NOMO-1 treated with dmso at 0.1 percent for 144 hours (cell line): Measurements from ENCODE around the gene DDX50.
"Not testable (repeated sequence)": the region's sequence is repeated elsewhere in the genome, so short reads cannot be mapped to it uniquely, and the experiment has no call there.

ENCODE experiments used
- DNase-seq: peaks from one replicate; lab custom pipeline; 2025; ENCODE audit not compliant: unreplicated experiment; lab: John Stamatoyannopoulos, UW

The DDX50 gene, protein sequence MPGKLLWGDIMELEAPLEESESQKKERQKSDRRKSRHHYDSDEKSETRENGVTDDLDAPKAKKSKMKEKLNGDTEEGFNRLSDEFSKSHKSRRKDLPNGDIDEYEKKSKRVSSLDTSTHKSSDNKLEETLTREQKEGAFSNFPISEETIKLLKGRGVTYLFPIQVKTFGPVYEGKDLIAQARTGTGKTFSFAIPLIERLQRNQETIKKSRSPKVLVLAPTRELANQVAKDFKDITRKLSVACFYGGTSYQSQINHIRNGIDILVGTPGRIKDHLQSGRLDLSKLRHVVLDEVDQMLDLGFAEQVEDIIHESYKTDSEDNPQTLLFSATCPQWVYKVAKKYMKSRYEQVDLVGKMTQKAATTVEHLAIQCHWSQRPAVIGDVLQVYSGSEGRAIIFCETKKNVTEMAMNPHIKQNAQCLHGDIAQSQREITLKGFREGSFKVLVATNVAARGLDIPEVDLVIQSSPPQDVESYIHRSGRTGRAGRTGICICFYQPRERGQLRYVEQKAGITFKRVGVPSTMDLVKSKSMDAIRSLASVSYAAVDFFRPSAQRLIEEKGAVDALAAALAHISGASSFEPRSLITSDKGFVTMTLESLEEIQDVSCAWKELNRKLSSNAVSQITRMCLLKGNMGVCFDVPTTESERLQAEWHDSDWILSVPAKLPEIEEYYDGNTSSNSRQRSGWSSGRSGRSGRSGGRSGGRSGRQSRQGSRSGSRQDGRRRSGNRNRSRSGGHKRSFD

DNA sequence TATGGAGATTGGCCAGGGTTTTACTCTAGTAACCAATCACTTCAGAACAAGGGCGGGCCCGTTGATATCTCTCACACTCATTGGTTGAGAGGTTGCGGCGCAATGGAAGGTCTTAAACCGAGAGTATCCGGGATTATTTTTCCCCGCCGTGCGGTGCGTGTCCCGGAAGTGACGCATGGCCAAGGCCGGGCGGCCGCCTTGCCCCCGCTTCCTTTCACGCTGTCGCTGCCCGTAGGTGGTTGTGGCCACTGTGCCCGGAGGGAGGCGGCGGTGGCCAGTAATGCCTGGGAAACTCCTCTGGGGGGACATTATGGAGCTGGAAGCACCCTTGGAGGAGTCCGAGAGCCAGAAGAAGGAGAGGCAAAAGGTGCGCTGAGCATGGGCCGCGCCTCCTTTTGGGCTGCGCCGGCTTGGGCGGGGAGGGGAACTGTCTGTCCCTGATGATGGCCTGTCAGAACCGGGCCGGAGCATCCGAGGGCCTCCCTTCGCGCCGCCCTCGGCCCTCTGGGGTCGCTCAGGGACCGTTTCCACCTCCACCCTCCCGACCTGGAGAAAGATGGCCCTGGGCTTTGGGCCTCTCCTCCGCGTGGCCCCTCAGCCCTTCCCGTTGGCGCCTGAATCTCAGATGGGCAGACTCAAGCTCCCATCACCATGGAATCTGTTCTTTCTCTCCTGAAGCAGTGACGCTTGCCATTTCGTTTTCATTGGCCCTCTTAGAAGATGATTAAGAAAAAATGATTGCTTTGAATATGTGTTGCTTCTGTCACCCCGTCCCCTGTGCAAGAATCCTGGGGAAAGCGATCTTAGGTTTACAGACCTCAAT is at the start of gene DDX50:
DDX50 (plus strand) TSS at position 211 of the 823 bp plus-strand sequence; CDS start at position 281, 70 bp downstream.
- peak; percentile 96 for DNase-seq

DNA sequence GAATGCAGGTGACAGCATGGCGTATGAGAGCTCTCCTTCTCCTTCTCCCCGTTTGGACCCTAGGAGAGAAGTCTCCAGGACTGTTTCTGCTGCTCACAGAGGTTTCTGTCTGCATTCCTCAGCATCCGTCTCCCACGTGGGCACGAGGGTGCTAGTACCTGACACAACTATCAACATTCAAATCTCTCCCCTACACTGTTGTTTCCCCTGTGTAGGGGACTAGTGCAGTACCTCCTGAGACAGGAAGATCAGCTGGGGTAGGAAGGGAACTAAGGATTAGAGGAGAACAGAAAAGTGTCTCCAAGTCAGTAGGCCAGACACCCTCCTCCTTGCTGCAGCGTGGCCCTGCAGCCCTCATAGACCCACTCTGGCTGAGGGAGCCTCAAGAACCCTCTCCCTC is 44.8 kb upstream of the DDX50 start:
- DNase-seq = no peak

DNA sequence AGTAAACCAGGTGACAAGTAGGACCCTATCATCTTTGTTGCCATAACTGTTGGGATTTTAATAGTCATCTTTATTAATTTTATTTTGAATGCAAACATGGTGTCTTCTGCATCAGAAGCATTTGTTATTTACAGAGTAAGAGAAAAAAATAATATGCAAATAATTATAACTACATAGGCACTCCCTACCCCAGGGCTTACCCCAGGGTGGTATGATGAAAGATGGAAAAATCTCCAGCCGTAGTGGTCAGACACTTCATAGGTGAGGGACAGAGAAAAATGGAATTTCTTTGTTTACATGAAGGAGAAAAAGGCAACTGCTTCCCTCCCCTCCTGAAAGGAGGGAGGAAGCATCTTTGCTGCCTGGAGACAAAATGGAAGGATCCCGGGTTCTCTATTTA is 44.1 kb upstream of the DDX50 start:
- no peak for DNase-seq

DNA sequence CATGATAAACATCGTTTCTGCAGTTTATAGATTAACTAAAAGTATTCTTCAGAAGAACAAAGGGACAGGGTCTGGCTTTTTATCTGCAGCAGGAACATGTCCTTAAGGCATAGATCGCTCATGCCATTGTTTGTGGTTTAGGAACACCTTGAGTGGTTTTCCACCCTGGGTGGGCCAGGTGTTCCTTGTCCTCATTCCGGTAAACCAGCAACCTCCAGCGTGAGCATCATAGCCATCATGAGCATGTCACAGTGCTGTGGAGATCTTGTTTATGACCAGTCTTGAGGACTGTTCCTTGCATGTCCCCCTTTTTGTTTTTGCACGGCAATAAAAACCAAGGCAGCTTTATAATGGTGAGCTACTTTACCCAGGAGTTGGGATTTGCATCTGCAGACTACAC is 39.9 kb upstream of the DDX50 start:
- no peak for DNase-seq

DNA sequence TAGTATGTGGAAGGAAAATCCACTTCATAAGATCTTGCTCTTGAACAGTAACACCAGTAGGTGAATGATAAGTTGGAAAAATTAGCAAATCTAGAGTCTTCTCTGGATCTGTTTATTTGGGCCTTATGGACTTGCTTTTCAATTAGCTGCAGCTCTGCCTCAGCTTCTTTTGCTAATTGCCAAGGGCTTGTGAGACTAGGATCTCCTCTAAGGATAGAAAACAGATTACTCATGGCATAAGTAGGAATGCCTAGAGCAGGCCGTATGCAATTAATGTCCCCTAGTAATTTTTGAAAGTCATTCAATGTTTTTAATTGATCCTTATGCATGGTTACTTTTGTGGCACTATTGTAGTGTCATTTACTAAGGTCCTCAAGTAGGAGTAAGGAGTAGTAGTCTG is 36.5 kb upstream of the DDX50 start:
- no peak for DNase-seq

DNA sequence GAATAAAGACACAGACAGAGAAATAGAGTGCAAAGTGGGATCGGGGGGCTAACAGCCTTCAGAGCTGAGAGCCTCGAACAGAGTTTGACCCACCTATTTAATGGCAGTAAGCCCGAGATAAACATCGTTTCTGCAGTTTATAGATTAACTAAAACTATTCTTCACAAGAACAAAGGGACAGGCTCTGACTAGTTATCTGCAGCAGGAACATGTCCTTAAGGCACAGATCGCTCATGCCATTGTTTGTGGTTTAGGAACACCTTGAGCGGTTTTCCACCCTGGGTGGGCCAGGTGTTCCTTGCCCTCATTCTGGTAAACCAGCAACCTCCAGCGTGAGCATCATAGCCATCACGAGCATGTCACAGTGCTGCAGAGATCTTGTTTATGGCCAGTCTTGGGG is 32.9 kb upstream of the DDX50 start:
- DNase-seq = not testable (repeated sequence)

DNA sequence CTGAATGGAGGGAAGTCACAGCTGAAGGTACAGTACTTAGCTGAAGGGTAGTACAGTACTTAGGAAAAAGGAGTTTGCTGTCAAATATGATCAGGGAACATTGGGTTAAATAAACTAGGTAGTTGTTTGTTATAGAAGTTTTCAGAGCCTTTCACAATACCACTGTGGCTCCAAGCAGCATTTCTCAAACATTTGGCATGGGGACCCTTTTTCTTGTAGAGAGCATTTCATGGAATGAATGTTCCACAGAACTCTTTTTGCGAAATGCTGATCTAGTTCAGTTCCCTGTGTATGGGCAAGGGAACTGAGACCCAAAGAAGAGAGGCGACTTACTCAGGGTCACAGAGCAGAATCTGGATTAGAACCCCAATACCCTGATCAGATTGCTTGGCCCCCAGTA is 31.5 kb upstream of the DDX50 start:
- DNase-seq = no peak

DNA sequence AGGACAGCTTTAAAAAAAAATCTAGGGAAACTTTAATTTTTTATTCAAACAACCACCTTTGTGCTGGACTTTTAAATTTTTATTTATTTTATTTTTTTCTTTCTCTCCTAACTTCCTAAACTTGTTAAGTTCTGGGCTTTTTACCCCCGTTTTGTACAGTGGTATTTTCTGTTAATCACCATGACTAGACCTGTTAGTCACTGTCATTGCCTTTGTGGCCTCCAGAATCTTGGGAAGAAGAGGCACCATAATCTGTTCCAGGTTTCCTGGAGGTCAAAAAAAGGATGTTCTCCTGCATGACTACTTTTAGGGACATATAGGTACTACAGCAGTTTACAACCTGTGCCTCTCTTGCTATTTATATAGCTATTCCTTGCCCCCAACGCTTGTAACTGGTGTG is 31.1 kb upstream of the DDX50 start:
- DNase-seq = no peak

DNA sequence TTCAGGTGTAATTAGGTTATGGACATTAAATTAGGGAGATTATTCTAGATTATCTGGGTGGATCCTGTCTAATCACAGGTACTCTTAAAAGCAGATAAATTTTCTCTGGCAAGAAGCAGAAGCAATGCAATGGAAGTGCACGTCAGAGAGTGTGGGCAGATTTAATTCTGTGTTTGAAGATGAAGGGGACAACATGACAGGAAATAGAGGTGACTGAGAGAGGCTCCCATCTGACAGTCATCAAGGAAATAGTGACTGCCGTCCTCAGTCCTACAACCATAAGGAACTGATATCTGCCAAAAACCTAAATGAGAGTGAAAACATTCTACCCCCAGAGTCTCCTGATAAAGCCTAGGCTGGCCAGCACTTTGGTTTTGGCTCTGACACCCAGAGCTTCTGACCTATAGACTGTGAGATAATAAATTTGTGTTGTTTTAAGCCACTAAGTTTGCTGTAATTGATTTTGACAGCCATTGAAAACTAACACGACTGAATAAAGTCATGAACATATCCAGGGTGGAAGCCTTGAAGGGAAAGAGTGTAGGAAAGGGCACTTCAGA is 30.5 kb upstream of the DDX50 start:
- DNase-seq = no peak

DNA sequence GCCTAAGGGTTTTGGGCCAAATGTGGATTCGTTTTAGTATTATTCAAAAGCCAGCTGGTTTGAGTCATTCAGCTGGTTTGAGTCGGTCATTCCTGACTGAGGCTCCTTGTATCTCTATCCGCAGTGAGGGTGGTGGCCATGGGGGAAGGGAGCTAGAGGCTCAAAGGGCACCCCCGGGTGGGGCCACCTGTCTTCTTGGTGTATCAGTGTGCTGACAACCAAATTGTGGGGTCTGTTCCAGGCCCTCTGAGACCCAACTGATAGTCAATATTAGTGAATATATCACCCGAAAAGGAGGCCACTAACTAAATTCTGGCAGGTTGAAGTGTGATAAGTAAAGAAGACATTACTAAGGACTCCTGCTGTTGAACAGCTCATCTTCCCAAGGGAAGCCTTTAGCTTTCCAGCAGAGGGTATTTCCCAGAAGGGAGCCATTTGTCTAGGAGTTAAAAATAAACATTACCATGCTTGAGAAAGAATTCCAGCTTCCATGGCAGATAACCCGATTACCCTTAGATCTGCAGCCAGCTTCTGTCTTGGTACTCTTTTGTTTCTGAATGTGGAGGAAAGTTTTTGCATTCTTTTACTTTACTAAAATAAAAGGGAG is 29.9 kb upstream of the DDX50 start:
- no peak for DNase-seq

DNA sequence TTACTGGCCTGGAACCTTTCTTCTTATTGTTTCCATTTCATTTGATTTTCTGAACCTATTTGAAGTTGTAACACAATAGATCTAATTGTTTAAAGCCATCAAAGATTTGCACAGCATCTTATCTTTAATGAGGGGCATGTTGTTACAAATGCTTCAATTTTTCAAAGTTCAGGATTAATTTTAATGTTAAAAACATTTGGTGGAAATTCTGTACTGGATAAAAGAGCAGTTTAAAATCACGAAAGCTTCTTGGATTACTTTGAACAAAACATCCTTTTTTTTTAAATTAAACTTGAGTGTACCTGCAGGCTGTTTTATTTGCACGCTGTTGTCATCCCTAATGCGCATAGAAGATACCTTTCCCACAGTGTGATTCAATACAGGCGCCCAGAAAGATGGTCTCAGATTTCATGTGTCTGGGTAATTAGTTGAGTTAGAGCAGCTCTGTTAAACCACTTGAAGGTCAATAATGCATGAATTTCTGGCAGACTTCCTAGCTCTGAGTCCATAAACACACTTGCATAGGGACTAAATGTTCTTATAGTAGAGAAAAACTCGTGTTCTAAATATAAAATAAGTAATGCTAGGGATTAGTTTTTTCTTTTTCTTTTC is 29.3 kb upstream of the DDX50 start:
- no peak for DNase-seq

DNA sequence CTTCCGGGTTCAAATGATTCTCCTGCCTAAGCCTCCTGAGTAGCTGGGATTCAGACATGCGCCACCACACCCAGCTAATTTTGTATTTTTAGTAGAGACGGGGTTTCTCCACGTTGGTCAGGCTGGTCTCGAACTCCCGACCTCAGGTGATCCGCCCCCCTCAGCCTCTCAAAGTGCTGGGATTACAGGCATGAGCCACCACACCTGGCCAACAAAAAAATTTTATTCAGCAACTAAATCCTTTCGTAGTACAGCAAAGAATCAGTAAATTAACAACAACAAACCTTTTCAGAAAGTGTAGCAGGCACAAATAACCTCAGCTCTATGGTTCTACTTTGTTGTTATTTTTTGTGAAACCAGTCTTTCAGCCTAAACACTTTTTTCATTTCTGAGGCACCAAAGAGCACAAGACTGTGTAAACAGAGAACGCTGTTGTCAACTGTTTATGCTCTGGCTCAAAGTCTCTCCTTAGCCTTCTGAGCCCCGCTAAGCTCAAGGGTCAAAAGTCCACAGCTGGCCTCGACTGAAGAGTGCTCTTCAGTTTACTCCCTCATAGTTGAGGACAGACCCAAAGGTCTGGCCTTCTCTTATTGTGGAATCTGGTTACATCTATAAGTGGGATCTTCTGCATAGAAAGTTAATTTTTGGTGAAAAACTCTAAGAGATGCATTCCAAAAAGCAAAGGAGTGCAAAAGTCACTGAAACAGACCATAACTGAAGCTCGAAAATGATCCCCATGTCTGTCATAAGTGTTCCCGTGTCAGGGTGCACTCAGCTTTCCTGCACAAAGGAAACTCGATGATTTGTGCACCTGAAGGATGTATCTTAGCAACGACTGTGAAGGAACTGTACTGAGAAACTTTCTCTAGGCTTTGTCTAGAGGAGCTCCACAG is 24.6 kb upstream of the DDX50 start:
- DNase-seq = no peak

DNA sequence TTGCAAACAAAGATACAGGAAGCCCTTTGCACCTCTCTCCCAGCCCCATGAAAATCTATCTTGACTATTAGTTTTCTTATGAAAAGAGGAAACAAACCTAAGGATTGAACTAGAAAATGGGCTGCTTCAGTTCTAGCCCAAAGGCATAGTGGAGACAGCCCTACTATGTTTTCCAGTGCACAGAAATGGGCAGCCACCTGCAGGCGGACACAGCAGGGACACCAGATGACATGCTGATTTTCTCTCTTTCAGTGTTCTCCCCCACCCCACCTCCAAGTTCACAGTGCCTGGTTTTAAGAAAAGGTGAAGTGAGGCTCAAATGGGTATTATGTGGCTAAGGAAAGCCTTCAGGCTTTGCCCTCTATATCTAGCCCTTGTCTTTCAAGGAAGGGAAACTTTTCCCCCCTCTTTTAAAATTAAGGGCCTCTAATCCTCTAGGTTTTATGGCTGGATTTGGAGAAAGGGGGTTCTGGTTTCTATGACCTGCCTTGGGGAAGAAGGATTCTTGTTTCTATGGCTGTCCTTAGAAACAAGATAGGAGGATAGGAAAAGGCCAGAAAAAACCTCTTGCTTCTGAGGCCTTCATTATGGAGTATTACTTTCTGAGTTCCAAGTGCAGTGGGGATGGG is 23.5 kb upstream of the DDX50 start:
- DNase-seq = no peak

DNA sequence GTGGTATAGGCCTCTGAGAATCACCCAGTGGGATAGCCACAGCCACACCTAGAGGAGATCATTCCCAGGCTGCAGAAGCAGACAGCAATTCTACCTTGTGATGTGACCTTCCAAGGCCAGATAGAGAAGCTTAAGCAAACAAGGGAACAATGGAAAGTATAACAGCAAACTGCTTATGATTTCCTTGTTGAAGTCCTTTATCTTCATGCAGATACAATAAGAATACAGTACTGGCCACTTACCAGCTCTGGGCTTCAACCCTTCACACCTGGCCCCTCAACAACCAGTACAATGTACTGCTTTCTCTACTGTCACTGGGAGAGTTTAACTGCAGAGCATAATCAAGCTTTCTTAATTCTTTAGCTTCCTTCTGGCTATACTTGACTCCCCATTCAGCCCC is 22.6 kb upstream of the DDX50 start:
- no peak for DNase-seq

DNA sequence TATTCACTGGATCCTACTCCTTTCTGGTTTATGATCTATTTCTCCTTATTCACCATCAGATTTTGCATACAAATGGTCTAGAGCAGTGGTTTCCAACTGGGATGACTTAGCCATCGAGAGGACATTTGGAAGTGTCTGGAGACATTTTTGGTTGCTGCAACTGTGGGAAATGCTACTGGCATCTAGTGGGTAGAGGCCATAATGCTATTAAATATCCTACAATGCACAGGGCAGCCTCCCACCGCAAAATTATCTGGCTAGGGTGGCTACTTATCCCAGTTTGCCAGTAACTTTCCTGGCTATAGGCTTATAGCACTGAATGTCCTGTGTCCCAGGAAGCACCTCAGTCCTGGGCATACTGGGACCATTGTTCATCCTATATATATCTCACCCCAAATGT is 21.5 kb upstream of the DDX50 start:
- DNase-seq = no peak

DNA sequence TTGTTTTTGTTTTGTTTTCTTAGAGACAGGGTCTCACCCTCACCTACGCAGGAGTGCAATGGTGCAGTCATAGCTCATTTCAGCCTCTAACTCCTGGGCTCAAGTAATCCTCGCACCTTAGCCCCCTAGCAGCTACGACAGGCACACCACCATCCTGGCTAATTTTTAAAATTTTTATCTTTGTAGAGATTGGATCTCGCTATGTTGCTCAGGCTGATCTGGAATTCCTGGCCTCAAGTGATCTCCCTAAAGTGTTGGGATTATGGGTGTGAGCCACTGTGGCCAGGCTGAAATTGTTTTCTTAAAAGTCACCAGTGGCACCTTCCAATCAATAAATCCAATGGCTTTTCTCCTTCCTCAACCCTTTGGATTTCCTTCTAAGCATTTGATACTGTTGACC is 20.9 kb upstream of the DDX50 start:
- DNase-seq = no peak

DNA sequence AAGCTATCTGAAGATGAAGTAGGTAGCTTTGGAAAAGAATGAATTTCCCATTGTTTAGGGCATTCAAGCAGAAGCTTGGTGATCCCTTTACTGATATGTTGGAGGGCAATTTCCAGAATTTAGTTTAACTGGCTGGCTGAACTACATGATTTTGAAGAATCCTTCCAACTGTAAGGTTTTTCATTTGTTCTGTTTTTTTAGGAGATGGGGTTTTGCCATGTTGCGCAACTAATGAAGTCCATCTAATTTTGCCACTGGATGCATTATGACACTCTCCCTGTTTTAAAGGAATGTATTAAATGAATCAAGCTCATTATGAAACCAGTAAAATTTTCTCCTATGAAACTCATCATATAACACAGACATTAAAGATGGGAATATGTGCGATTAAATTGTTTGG is 6.1 kb upstream of the DDX50 start:
- no peak for DNase-seq

DNA sequence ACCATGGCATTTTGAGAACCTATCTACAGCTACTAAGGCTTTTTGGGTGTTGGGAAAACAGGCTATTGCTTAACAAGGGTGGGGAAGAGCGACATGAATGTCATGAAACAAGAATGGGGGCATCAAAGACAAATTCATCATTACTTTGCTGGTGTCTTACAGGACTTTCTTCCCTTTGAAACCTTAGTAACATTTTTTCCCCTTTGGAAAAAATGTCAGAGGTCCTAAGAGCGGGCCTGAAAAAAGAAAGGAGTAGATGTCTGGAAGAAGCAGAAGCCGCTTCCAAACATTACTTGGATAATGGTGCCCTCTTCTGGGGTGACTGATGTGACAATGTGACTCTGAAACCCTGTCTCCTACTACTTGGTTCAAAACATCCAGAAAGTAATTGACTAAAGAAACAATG is 3.8 kb upstream of the DDX50 start:
- DNase-seq = peak; percentile 58

DNA sequence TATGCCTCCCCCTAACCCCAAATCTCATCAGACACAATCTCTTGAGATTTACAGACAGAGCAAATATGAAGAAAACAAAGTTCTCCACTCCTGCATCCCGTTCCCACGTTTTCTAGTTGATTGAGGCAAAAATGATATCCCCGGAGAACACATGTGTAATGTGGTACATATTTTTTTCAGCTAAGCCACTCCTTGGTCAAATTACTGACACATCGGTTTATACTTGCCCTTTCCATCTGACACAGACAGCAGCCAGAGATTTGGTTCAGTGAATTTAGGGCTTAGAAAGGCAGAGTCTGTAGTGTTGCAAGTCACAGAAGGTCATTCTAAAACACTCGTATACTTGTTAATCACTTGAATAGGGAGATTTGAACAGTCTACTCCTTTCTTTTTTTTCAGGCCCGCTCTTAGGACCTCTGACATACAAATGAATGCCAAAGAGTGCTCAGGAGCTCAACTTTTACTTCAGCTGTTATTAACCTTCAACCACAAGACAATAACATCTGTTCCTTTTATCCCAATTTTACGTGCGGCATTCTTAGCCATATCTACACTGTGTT is 1.8 kb upstream of the DDX50 start:
- no peak for DNase-seq
